ENCODE results near the gene PDE7B. TPM values are rescaled to one million over a fixed set of nuclear protein-coding genes. Genes with fewer than 3 reads are reported as not detected.
A peak's percentile ranks its signal among the peaks of the same experiment; 100 is the strongest.

Gene PDE7B
- total and polyA plus RNA-seq, 2 experiments from 2014 or later: 3.1 to 6.8 TPM

- H3K79me2 ChIP-seq (ENCODE audit: insufficient read depth): no peaks in the 10 kb centered on the region; the same call in 1 of the 2 replicates
- peaks cover 27% of the 10 kb centered on the region for H3K4me1 ChIP-seq (ENCODE audit: insufficient read depth)
- no peaks in the 10 kb centered on the region for H3K27me3 ChIP-seq (replicated peaks; ENCODE audit: insufficient read depth)
- peaks cover 22% of the 10 kb centered on the region for H3F3A ChIP-seq (ENCODE audit: insufficient read depth)
- peak overlapping the region; percentile 88 for H2AFZ ChIP-seq
- no peaks in the 10 kb centered on the region for H3K36me3 ChIP-seq (ENCODE audit: low read depth)
- DNase-seq: peak; percentile 85
- H3K4me3 ChIP-seq: peak overlapping the region; percentile 25
- H3K27ac ChIP-seq: peak overlapping the region; percentile 98
- no peaks in the 10 kb centered on the region for H3K9me3 ChIP-seq (ENCODE audit: low read depth)
- TF ChIP-seq EZH2phosphoT487 (IDR thresholded peaks at IDR 0.05; ENCODE audit: insufficient read depth, low read depth) (no peak), EZH2 (IDR thresholded peaks at IDR 0.05; ENCODE audit: insufficient read depth, poor library complexity, severe bottlenecking) (no peak)
- no peaks in the 10 kb centered on the region for H3K9me2 ChIP-seq (ENCODE audit: insufficient read depth)
- no peaks in the 10 kb centered on the region for H4K20me1 ChIP-seq (ENCODE audit: insufficient read depth)
- in situ Hi-C loops (cut with MboI): loop anchor here (25.0 kb wide), 1 partner anchor 399 kb away; no protein-coding TSS in a partner anchor
- 1 to 3% methylated on average over 8 of the region's 8 CpGs for WGBS, 2 experiments (ENCODE audit: low coverage in 1 of 2, low lambda C conversion rate in 2 of 2, missing lambda C conversion rate in 2 of 2)
- peak overlapping the region; percentile 79 for H3K9ac ChIP-seq
- H3K4me2 ChIP-seq (ENCODE audit: unreplicated experiment): peak overlapping the region; percentile 61
Measured at GRCh38 chr6:135935941-135936601, 84.6 kb downstream of the PDE7B start.

GRCh38 chr6:135936606-135937005 is 85.1 kb downstream of the PDE7B start:
- Histone ChIP-seq H4K20me1 (ENCODE audit: insufficient read depth) (no peaks in the 10 kb centered on the region), H2AFZ (peak overlapping the region; percentile 88), H3K4me1 (ENCODE audit: insufficient read depth) (peaks cover 31% of the 10 kb centered on the region), H3K9ac (peak overlapping the region; percentile 79), H3K4me2 (ENCODE audit: unreplicated experiment) (peak overlapping the region; percentile 61), H3K36me3 (ENCODE audit: low read depth) (no peaks in the 10 kb centered on the region), H3K27me3 (replicated peaks; ENCODE audit: insufficient read depth) (no peaks in the 10 kb centered on the region), H3K4me3 (peak overlapping the region; percentile 25; the same call in 1 of the 2 replicates), H3K27ac (peak overlapping the region; percentile 98), H3K9me3 (ENCODE audit: low read depth) (no peaks in the 10 kb centered on the region), H3K9me2 (ENCODE audit: insufficient read depth) (no peaks in the 10 kb centered on the region), H3F3A (ENCODE audit: insufficient read depth) (peaks cover 25% of the 10 kb centered on the region), H3K79me2 (ENCODE audit: insufficient read depth) (no peaks in the 10 kb centered on the region; the same call in 1 of the 2 replicates)
- 0% methylated on average over 1 of the region's 1 CpG for WGBS, 2 experiments (ENCODE audit: low coverage in 1 of 2, low lambda C conversion rate in 2 of 2, missing lambda C conversion rate in 2 of 2)
- no peak for TF ChIP-seq EZH2phosphoT487 (IDR thresholded peaks at IDR 0.05; ENCODE audit: insufficient read depth, low read depth)
- TF ChIP-seq EZH2 (IDR thresholded peaks at IDR 0.05; ENCODE audit: insufficient read depth, poor library complexity, severe bottlenecking): no peak
- in situ Hi-C loops (cut with MboI): loop anchor here (25.0 kb wide), 1 partner anchor 399 kb away; no protein-coding TSS in a partner anchor
- peak; percentile 97 for DNase-seq

GRCh38 chr6:135937106-135937505 is 85.6 kb downstream of the PDE7B start:
- Histone ChIP-seq H3K9me3 (ENCODE audit: low read depth) (no peaks in the 10 kb centered on the region), H3F3A (ENCODE audit: insufficient read depth) (peaks cover 26% of the 10 kb centered on the region), H3K36me3 (ENCODE audit: low read depth) (no peaks in the 10 kb centered on the region), H3K27ac (peak overlapping the region; percentile 98), H3K9me2 (ENCODE audit: insufficient read depth) (no peaks in the 10 kb centered on the region), H2AFZ (no peak overlapping the region), H3K4me3 (no peak overlapping the region), H3K4me2 (ENCODE audit: unreplicated experiment) (peak overlapping the region; percentile 61), H3K79me2 (ENCODE audit: insufficient read depth) (no peaks in the 10 kb centered on the region; the same call in 1 of the 2 replicates), H4K20me1 (ENCODE audit: insufficient read depth) (no peaks in the 10 kb centered on the region), H3K4me1 (ENCODE audit: insufficient read depth) (peaks cover 32% of the 10 kb centered on the region), H3K27me3 (replicated peaks; ENCODE audit: insufficient read depth) (no peaks in the 10 kb centered on the region), H3K9ac (no peak overlapping the region)
- 95 to 97% methylated on average over 6 of the region's 6 CpGs for WGBS, 2 experiments (ENCODE audit: low coverage in 1 of 2, low lambda C conversion rate in 2 of 2, missing lambda C conversion rate in 2 of 2)
- TF ChIP-seq EZH2 (IDR thresholded peaks at IDR 0.05; ENCODE audit: insufficient read depth, poor library complexity, severe bottlenecking): no peak
- no peak for TF ChIP-seq EZH2phosphoT487 (IDR thresholded peaks at IDR 0.05; ENCODE audit: insufficient read depth, low read depth)
- in situ Hi-C loops (cut with MboI): loop anchor here (25.0 kb wide), 1 partner anchor 400 kb away; no protein-coding TSS in a partner anchor
- DNase-seq: no peak

- in situ Hi-C loops (cut with MboI): loop anchor here (25.0 kb wide), 1 partner anchor 401 kb away; no protein-coding TSS in a partner anchor
- Histone ChIP-seq H4K20me1 (ENCODE audit: insufficient read depth) (no peaks in the 10 kb centered on the region), H3K27ac (peak overlapping the region; percentile 2; the same call in 1 of the 2 replicates), H3K4me1 (ENCODE audit: insufficient read depth) (peaks cover 32% of the 10 kb centered on the region), H3K9ac (no peak overlapping the region), H3K79me2 (ENCODE audit: insufficient read depth) (no peaks in the 10 kb centered on the region; the same call in 1 of the 2 replicates), H3K27me3 (replicated peaks; ENCODE audit: insufficient read depth) (no peaks in the 10 kb centered on the region), H3F3A (ENCODE audit: insufficient read depth) (peaks cover 26% of the 10 kb centered on the region), H3K36me3 (ENCODE audit: low read depth) (no peaks in the 10 kb centered on the region), H3K9me3 (ENCODE audit: low read depth) (no peaks in the 10 kb centered on the region), H2AFZ (no peak overlapping the region), H3K4me2 (ENCODE audit: unreplicated experiment) (no peak overlapping the region), H3K4me3 (no peak overlapping the region), H3K9me2 (ENCODE audit: insufficient read depth) (no peaks in the 10 kb centered on the region)
- TF ChIP-seq EZH2 (IDR thresholded peaks at IDR 0.05; ENCODE audit: insufficient read depth, poor library complexity, severe bottlenecking) (no peak), EZH2phosphoT487 (IDR thresholded peaks at IDR 0.05; ENCODE audit: insufficient read depth, low read depth) (no peak)
- 41 to 48% methylated on average over 9 of the region's 9 CpGs for WGBS, 2 experiments (ENCODE audit: low coverage in 1 of 2, low lambda C conversion rate in 2 of 2, missing lambda C conversion rate in 2 of 2)
- DNase-seq: peak; percentile 75
Measured at GRCh38 chr6:135938576-135939207, 87.2 kb downstream of the PDE7B start.
